Fibroblast of lung (primary cell): ENCODE measurements around the gene SLC6A16.
A peak's percentile ranks its signal among the peaks of the same experiment; 100 is the strongest.

Experiments used
- EZH2 ChIP-seq: IDR thresholded peaks from 2 replicates; pipeline ENCODE4 v1.5.1; 2012; ENCODE audit warnings: low read length, control low read depth, mild to moderate bottlenecking; ENCODE audit errors: missing control alignments
- TF ChIP-seq, protein P1 (sequence below), 2 donors: IDR thresholded peaks in 1 of 2; conservative IDR thresholded peaks in 1 of 2; 1 replicate in 1 of 2; 2 replicates in 1 of 2; pipeline ENCODE4 v1.5.1; 2011 to 2012; ENCODE audit warnings: low read length in 2 of 2, control low read depth in 1 of 2, inconsistent platforms in 1 of 2, low read depth in 1 of 2, mild to moderate bottlenecking in 1 of 2

DNA sequence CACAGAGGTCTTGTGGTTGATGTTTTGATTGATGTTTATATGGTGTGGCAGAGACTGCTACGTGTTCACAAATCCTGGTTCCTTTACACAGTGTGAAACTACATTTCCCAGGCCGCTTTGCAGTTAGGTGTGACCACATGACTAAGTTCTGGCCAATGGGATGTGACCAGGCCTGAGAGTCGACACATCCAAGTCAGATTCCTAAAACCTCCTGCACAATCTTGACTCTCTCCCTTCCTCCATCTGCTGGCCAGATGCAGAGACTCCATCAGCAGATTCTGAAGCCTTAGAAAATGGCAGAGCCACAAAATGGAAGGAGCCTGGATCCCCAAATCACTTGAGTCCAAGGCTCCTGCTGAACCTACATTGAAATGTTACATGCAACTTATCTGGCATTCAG lies 22.8 kb upstream of the SLC6A16 start:
- TF ChIP-seq, protein P1, sequence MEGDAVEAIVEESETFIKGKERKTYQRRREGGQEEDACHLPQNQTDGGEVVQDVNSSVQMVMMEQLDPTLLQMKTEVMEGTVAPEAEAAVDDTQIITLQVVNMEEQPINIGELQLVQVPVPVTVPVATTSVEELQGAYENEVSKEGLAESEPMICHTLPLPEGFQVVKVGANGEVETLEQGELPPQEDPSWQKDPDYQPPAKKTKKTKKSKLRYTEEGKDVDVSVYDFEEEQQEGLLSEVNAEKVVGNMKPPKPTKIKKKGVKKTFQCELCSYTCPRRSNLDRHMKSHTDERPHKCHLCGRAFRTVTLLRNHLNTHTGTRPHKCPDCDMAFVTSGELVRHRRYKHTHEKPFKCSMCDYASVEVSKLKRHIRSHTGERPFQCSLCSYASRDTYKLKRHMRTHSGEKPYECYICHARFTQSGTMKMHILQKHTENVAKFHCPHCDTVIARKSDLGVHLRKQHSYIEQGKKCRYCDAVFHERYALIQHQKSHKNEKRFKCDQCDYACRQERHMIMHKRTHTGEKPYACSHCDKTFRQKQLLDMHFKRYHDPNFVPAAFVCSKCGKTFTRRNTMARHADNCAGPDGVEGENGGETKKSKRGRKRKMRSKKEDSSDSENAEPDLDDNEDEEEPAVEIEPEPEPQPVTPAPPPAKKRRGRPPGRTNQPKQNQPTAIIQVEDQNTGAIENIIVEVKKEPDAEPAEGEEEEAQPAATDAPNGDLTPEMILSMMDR (conservative IDR thresholded peaks at IDR 0.05 in 1 of 2, IDR thresholded peaks at IDR 0.05 in 1 of 2; ENCODE audit: low read depth in 1 of 2, low read length in 2 of 2) = peak; percentile 12 to 19
- no peak for TF ChIP-seq EZH2
